GM12891 (cell line): ENCODE results near the gene VWA8.
"Not testable (repeated sequence)": the region's sequence is repeated elsewhere in the genome, so short reads cannot be mapped to it uniquely, and the experiment has no call there.

Experiments
- DNase-seq: peaks from one replicate; pipeline ENCODE4 v3.0.0; 2011; ENCODE audit warnings: low spot score; ENCODE audit not compliant: insufficient read length
- FAIRE-seq: peaks from 2 replicates; lab custom pipeline; 2011; peaks lifted over from hg19 to GRCh38; lab: Jason Lieb, UNC
- PAX5 ChIP-seq: IDR thresholded peaks from 2 replicates; pipeline ENCODE4 v1.6.1; 2011; ENCODE audit warnings: low read length, moderate library complexity, mild to moderate bottlenecking; ENCODE audit not compliant: insufficient read depth, severe bottlenecking
- POLR2A ChIP-seq: IDR thresholded peaks from 2 replicates; pipeline ENCODE4 v1.6.1; 2011; ENCODE audit warnings: low read depth, low read length, control low read depth
- POLR2AphosphoS5 ChIP-seq: IDR thresholded peaks from 2 replicates; pipeline ENCODE4 v1.6.1; 2011; ENCODE audit warnings: low read depth, low read length, control low read depth
- POU2F2 ChIP-seq: IDR thresholded peaks from 2 replicates; pipeline ENCODE4 v1.6.1; 2011; ENCODE audit warnings: low read depth, mild to moderate bottlenecking, control low read depth, low read length, moderate library complexity
- SPI1 ChIP-seq: IDR thresholded peaks from 2 replicates; pipeline ENCODE4 v1.6.1; 2011; ENCODE audit warnings: low read depth, low read length, control low read depth
- TAF1 ChIP-seq: IDR thresholded peaks from 2 replicates; pipeline ENCODE4 v1.6.1; 2011; ENCODE audit warnings: low read depth, low read length, control low read depth

Gene VWA8

DNA sequence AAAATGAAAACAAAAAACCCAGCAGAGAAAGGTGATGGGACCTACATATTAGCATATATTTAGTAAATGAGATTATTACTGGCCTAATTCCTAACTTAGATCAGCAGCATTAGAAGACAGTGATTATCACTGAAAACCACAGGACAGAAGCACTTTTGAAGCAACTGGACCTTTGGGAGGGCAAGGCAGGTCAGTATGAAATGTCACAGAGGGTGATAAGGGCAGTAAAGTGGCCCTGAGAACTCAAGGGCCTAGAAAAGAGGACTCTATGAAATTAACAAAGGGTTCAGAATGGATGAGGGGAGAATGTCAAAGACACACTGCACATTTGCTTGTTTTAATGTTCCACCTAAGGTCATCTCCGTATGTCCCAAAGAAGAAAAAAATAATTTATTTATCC lies 148.7 kb downstream of the VWA8 start:
- TF ChIP-seq TAF1 (no peak), PAX5 (no peak), SPI1 (no peak), POLR2AphosphoS5 (no peak), POU2F2 (no peak), POLR2A (no peak)
- DNase-seq, result no peak
- FAIRE-seq, result no peak

DNA sequence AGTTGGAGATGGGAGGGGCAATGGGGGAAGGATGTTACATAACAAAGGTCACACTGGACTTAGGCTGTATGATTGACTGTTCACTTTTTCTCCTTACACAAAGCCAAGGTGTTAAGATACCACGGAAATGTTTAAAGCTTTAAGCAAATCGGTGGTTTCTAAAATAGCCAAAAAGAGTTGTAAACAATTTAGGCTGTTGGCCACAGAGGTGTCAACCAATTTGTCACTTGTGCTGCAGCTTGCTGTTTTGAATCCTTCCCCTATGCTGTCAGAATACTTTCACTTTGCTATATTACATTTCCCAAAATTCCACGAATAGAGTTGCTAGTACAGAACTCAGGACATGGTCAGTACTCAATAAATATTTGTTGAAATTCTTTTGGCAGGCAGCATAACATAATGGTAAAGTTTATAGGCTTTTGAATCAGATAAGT lies 149.3 kb downstream of the VWA8 start:
- FAIRE-seq, result peak; percentile 84
- TF ChIP-seq POLR2A (no peak), TAF1 (no peak), POU2F2 (no peak), PAX5 (no peak), SPI1 (no peak), POLR2AphosphoS5 (no peak)
- DNase-seq, result no peak

DNA sequence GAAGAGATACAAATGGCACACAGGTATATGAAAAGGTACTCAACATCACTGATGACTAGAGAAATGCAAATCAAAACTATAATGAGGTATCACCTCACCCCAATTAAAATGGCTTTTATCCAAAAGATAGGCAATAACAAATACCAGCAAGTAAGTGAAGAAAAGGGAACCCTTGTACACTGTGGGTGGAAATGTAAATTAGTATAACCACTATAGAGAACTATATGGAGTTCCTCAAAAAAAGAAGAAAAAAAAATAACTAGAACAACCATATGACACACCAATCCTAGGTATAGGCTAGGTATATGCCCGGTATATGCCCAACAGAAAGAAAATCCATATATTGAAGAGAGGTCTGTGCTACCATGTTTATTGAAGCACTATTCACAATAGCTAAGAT lies 150.9 kb downstream of the VWA8 start:
- no peak for FAIRE-seq
- TF ChIP-seq POU2F2, result no peak

DNA sequence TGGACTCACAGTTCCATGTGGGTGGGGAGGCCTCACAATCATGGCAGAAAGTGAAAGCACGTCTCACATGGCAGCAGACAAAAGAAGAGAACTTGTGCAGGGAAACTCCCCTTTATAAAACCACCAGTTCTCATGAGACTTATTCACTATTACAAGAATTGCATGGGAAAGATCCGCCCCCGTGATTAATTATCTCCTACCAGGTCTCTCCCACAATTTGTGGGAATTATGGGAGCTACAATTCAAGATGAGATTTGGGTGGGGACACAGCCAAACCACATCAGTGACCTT lies 157.5 kb downstream of the VWA8 start:
- not testable (repeated sequence) for DNase-seq, FAIRE-seq

More for the DNA sequence above, 150.9 kb downstream of the VWA8 start:
- no peak for DNase-seq

DNA sequence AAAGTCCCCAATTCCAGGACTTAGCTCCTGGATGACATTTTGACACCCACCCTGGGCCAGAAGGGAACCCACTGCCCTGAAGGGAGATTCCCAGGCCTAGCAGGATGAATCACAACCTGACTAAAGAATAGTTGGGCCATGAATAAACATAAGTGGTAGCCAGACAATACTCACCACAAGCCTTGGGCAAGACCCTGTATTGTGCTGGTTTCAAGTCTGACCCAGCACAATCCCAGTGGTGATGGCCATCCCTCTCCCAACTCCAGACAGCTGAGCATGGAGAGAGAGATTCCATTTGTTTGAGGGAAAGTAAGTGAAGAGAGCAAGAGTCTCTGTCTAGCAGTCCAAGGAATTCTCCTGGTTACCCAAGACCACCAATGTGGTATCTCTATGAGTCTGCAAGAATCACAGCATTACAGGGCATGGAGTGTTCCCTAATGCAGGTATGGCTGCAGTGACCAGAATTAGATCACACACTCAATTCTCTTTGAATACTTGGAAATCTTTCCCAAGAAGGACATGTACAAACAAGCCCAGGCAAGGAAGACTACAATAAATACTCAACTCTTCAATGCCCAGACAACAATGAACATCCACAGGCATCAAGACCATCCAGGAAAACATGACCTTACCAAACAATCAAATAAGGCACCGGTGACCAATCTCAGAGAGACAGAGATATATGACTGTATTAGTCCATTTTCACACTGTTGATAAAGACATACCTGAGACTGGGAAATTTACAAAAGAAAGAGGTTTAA lies 158.0 kb downstream of the VWA8 start:
- TF ChIP-seq POLR2A (no peak), SPI1 (no peak), POU2F2 (no peak), POLR2AphosphoS5 (no peak), TAF1 (no peak), PAX5 (no peak)
- DNase-seq (no peak), FAIRE-seq (no peak)

DNA sequence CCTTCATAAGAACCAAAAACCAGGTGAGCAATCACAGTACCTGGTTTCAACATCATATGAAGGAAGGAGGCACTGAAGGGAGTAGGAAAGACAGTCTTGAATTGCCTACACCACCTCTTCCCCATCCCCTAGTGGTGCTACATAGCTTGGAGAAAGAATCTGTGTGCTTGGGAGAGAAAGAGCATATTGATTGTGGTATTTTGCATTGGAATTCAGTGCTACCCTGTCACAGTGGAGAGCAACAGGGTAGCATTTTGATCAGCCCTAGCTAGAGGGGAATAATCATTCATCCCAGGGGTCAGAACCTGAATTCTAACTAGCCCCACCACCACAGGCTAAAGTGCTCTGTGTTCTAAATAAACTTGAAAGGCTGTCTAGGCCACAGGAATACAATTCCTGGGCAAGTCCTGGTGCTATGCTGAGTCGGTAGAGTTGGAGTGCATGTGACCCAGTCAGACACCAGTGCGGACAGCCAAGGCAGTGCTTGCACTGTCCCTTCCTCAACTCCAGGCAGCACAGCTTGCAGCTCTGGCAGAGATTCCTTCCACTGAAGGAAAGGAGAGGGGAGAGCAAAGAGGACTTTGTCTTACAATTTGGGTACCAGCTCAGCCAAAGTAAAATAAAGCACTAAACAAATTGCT lies 158.7 kb downstream of the VWA8 start:
- FAIRE-seq (no peak), DNase-seq (no peak)
- no peak for TF ChIP-seq SPI1

DNA sequence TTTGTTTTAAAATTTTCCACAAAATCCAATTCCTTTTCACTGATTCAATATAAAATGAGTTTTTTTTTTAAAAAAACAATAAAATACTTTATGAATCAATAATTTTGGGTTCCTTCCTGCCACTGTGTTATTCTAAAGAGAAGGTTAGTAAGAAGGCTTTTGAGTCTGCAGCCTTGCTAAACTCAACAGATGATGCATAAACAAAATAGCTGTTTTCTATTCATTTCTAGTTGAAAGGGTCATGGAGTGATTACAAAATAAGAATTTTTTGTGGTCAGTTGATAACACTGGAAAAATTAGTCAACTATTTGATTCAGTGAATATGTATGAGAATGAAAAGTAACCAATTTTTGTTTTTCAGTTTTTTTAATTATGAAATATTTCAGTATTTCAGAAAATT lies 169.9 kb downstream of the VWA8 start:
- DNase-seq (no peak), FAIRE-seq (no peak)
- no peak for TF ChIP-seq PAX5
- TF ChIP-seq POU2F2, result no peak
- TF ChIP-seq SPI1, result no peak
- no peak for TF ChIP-seq POLR2AphosphoS5
- no peak for TF ChIP-seq POLR2A

DNA sequence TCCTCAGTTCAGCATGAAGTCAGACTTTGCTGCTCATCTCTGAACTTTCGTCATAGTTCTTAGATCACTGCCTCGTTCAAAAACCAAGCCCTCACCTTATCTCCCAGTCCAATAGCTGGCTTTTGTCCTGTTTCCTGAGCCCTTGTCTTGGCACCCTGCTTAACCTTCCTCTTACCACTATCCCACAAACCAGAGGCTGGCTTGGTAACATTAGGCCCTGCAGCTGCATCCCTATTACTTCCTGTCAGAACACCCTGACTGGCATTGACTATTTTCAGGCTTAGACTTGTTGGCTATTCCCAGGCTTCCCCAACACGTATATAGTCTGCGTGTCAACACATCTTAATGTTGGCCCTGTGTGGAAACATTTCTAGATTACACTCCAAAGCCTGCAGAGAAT lies 172.4 kb downstream of the VWA8 start:
- FAIRE-seq, result no peak
- TF ChIP-seq TAF1, result no peak
- no peak for TF ChIP-seq SPI1
- TF ChIP-seq POU2F2, result no peak
- TF ChIP-seq POLR2AphosphoS5, result no peak
- no peak for TF ChIP-seq POLR2A
- no peak for TF ChIP-seq PAX5
- no peak for DNase-seq

DNA sequence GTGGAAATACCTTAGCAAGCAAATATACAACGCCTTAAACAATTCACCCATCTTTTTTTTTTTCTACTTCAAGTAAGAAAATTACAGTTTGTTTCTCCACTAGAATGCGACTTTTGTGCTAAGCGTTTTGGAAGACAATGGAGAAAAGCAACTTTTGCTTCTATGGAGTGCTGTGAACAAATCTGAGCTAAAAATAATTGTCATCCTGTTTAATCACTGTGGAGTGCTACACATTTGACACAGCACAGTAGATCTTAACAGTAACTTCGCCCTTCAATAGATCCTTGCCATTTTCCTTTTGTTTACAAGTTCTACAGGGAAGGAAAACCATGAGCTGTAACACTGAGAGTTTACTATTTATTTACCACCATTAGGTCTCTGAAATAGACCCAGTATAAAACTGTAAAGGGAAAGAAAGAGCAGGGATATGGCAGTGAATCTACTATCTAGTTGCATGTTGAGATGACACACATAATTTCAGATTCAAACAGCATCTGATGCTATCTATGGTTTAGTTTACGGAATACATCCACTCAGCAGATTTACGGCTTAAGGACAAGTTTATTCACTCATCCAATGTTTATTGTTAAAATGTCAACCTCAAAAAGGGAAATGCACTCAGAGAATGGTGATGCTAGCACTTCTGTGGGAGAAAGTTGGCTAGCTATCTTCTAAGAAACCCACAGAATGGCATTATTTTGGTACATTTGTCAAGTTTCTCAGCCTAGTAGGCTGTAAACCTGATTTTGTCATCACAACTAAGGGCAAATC lies 175.3 kb downstream of the VWA8 start:
- no peak for FAIRE-seq
- DNase-seq, result no peak
- no peak for TF ChIP-seq POU2F2

DNA sequence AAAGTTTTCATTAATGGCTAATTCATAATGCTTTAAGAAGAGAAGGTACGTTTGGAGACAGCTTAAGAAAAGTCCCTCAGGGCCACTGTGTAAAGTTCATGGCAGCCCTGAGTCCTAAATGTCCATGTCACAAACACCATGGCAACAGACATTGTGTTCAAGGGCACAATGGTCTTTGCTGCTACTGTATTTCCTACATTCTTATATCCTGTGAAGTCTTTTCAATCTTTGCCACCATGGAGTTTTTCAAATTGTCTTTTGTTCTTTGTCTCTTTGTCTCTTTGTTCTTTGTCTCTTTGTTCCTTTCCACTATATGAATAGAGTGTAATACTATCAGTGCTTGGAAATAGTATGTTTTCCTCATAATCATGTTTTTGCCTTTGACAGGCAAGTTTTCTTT lies 178.8 kb downstream of the VWA8 start:
- no peak for FAIRE-seq

More for the DNA sequence above, 178.8 kb downstream of the VWA8 start:
- TF ChIP-seq POLR2A, result no peak
- TF ChIP-seq PAX5, result no peak
- no peak for TF ChIP-seq POLR2AphosphoS5
- no peak for TF ChIP-seq TAF1
- TF ChIP-seq POU2F2, result no peak
- no peak for TF ChIP-seq SPI1
- no peak for DNase-seq
